ENCODE results near the gene LMBRD2. TPM values are rescaled to one million over a fixed set of nuclear protein-coding genes. Genes with fewer than 3 reads are reported as not detected.

Gene LMBRD2
- total and polyA plus RNA-seq, 9 of the 15 experiments (the other 6 are each of a cell fraction or from before 2014, with no cell fraction given) = 2.1 to 24.2 (median 10.6) TPM

GRCh38 chr5:36078430-36078829 is 73.3 kb downstream of the LMBRD2 start:
- Histone ChIP-seq H3K4me3 (no peak overlapping the region), H3K27ac (ENCODE audit: extremely low read depth, low read depth, low read length) (no peak overlapping the region), H2AFZ (ENCODE audit: low read depth, low read length) (no peak overlapping the region), H3K4me2 (ENCODE audit: insufficient read depth, low read length) (no peak overlapping the region), H3K9me3 (replicated peaks; ENCODE audit: control insufficient read depth, insufficient read depth, low read depth, low read length) (no peaks in the 10 kb centered on the region), H3K9me1 (ENCODE audit: control insufficient read depth, insufficient read depth, low read length) (no peaks in the 10 kb centered on the region), H3K79me2 (ENCODE audit: control insufficient read depth, insufficient read depth, low read length) (no peaks in the 10 kb centered on the region), H3K36me3 (ENCODE audit: control insufficient read depth, insufficient read depth, low read length) (no peaks in the 10 kb centered on the region), H3K4me1 (replicated peaks in 1 of 2; ENCODE audit: control insufficient read depth in 2 of 2, insufficient read depth in 2 of 2, low read length in 2 of 2) (no peaks in the 10 kb centered on the region), H4K20me1 (replicated peaks; ENCODE audit: control insufficient read depth, insufficient read depth, low read length) (no peaks in the 10 kb centered on the region), H3K9ac (ENCODE audit: insufficient read depth in 1 of 2, low read depth in 2 of 2, low read length in 2 of 2) (no peak overlapping the region), H3K27me3 (ENCODE audit: control insufficient read depth in 2 of 2, insufficient read depth in 2 of 2, low read length in 2 of 2) (peaks cover 3% of the 10 kb centered on the region in 2 experiments; a peak in 2 of 5 replicates)
- ATAC-seq (no peak), DNase-seq (ENCODE audit: extremely low read depth in 1 of 4, low spot score in 3 of 4) (no peak), FAIRE-seq (no peak)
- intact Hi-C loops (cut with micrococcal nuclease) (loop anchor here (2.0 to 10.0 kb wide), 3 partner anchors 162 to 426 kb away; partner anchors contain the start of gene NADK2), in situ Hi-C loops (cut with MboI) (loop anchor here (5.0 kb wide), 1 partner anchor 229 kb away; no protein-coding TSS in a partner anchor)
- CTCF ChIA-PET (ENCODE audit: low intra/inter-chr PET ratio) = interaction anchor here (0.6 to 2.8 kb wide), 2 partner anchors 163 to 227 kb away, joined by 3 to 11 read pairs; partner anchors contain the start of gene NADK2
- 0% methylated on average over 10 of the region's 10 CpGs for WGBS (ENCODE audit: insufficient coverage, low coverage, missing lambda C conversion rate)
- no TSS peak for BruUV-seq (replicated peaks)
- TF ChIP-seq DIDO1 (tag; IDR thresholded peaks at IDR 0.05; ENCODE audit: low read depth) = no peak
- no peak for TF ChIP-seq EP400 (IDR thresholded peaks at IDR 0.05)
- no peak for TF ChIP-seq ARNT (IDR thresholded peaks at IDR 0.05)
- TF ChIP-seq MCM7 (IDR thresholded peaks at IDR 0.05) = no peak
- no peak for TF ChIP-seq BMI1 (IDR thresholded peaks at IDR 0.05; ENCODE audit: low read length)
- no peak for TF ChIP-seq MIER1 (IDR thresholded peaks at IDR 0.05; ENCODE audit: low read depth)
- TF ChIP-seq ZEB2 (IDR thresholded peaks at IDR 0.05) = no peak
- no peak for TF ChIP-seq FIP1L1 (IDR thresholded peaks at IDR 0.05; ENCODE audit: low read depth, low read length, poor library complexity, severe bottlenecking)
- TF ChIP-seq THRAP3 (IDR thresholded peaks at IDR 0.05; ENCODE audit: borderline replicate concordance) = no peak
- TF ChIP-seq MAFK (IDR thresholded peaks at IDR 0.05; ENCODE audit: low read length) = no peak
- no peak for TF ChIP-seq HDGF (IDR thresholded peaks at IDR 0.05)
- no peak for TF ChIP-seq ZNF445 (CRISPR knock-in tag; IDR thresholded peaks at IDR 0.05; ENCODE audit: low read depth)
- TF ChIP-seq SIRT6 (IDR thresholded peaks at IDR 0.05; ENCODE audit: low read depth, low read length) = no peak
- POLR2A ChIA-PET = interaction anchor here (0.8 to 1.2 kb wide), 2 partner anchors 17 to 73 kb away, joined by 3 to 5 read pairs; partner anchors contain the start of gene LMBRD2
